ENCODE results near the gene C1QTNF12. TPM values are rescaled to one million over a fixed set of nuclear protein-coding genes. Genes with fewer than 3 reads are reported as not detected.

Gene C1QTNF12
- total RNA-seq, 1 experiment from 2014 or later, result 4.4 TPM

DNA sequence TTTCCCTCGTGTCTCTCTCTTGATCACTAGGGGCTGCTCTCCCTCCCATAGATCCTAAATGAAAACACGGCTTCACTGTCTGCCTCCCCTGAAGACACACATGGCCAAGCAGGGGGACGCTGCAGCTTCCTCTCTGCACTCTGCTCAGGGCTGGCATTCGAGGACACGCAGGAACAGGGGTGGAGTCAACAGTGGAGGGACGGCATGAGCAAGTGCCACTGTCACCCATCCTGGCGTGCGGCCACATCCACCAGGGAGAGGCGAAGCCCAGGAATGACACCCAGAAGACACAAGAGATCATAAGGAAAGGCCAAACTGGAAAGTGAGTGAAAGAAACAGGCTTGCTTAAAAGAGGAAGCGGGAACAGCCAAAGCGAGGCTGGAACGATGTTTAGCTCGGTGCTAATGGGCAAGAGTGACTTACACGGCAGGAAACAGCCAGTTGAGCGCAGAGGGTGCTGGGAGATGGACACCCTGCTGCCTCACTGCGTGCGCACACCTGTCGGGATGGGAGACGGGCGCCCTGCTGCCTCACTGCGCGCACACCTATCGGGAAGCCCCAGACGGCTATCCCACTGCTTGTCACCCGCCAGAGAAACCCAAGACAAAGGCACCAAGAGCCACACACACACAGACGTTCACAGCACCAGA is 13.6 kb upstream of the C1QTNF12 start:
- intact Hi-C loops (cut with micrococcal nuclease; ENCODE audit: unreplicated experiment), result no loop called here
- H3K4me3 ChIP-seq (ENCODE audit: low read depth, low read length, poor library complexity, severe bottlenecking), result no peak overlapping the region
- ChIA-PET POLR2A (ENCODE audit: low non-redundant PET) (no interaction called here), CTCF (no interaction called here)
- H3K36me3 ChIP-seq (ENCODE audit: insufficient read depth, low read length, poor library complexity, severe bottlenecking), result peaks cover 47% of the 10 kb centered on the region
- DNase-seq (ENCODE audit: low spot score), result no peak
- no peaks in the 10 kb centered on the region for H3K4me1 ChIP-seq (ENCODE audit: insufficient read depth, low read length, poor library complexity, severe bottlenecking)
- no TSS peak for BruUV-seq (replicated peaks)
- H3K27me3 ChIP-seq (replicated peaks; ENCODE audit: insufficient read depth, low read depth, low read length, poor library complexity), result no peaks in the 10 kb centered on the region
- no peaks in the 10 kb centered on the region for H3K9me3 ChIP-seq (ENCODE audit: low read depth, low read length, poor library complexity, severe bottlenecking)
- no peak overlapping the region for H3K27ac ChIP-seq (ENCODE audit: low read depth, low read length, poor library complexity, severe bottlenecking)
- TF ChIP-seq, protein P1, sequence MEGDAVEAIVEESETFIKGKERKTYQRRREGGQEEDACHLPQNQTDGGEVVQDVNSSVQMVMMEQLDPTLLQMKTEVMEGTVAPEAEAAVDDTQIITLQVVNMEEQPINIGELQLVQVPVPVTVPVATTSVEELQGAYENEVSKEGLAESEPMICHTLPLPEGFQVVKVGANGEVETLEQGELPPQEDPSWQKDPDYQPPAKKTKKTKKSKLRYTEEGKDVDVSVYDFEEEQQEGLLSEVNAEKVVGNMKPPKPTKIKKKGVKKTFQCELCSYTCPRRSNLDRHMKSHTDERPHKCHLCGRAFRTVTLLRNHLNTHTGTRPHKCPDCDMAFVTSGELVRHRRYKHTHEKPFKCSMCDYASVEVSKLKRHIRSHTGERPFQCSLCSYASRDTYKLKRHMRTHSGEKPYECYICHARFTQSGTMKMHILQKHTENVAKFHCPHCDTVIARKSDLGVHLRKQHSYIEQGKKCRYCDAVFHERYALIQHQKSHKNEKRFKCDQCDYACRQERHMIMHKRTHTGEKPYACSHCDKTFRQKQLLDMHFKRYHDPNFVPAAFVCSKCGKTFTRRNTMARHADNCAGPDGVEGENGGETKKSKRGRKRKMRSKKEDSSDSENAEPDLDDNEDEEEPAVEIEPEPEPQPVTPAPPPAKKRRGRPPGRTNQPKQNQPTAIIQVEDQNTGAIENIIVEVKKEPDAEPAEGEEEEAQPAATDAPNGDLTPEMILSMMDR (conservative IDR thresholded peaks at IDR 0.05; ENCODE audit: low read depth, low read length), result no peak
- TF ChIP-seq EZH2 (IDR thresholded peaks at IDR 0.05; ENCODE audit: borderline replicate concordance, low read depth, low read length, poor library complexity, severe bottlenecking), result no peak

DNA sequence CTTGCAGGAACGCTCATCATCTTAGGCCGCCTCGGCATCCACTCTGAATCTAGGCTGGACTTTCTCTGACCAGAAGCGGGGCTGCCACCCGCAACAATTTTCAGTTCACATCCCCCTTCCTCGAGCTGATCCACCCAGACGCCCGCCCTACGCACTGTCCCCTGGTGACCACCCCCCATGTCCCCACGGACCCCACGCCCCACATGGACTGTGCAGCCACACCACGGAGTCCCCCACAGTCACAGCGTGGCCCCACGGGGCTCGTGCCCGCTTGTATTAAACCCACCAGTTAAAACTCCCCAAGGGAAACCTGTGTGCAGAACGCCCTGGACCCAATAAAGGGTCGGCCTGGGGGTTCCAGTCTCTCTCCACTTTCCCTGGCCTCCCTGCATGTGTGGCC is 13.0 kb upstream of the C1QTNF12 start:
- no peak overlapping the region for H3K27ac ChIP-seq (ENCODE audit: low read depth, low read length, poor library complexity, severe bottlenecking)
- no peaks in the 10 kb centered on the region for H3K9me3 ChIP-seq (ENCODE audit: low read depth, low read length, poor library complexity, severe bottlenecking)
- H3K4me1 ChIP-seq (ENCODE audit: insufficient read depth, low read length, poor library complexity, severe bottlenecking), result no peaks in the 10 kb centered on the region
- intact Hi-C loops (cut with micrococcal nuclease; ENCODE audit: unreplicated experiment), result no loop called here
- peaks cover 49% of the 10 kb centered on the region for H3K36me3 ChIP-seq (ENCODE audit: insufficient read depth, low read length, poor library complexity, severe bottlenecking)
- BruUV-seq (replicated peaks), result no TSS peak
- H3K27me3 ChIP-seq (replicated peaks; ENCODE audit: insufficient read depth, low read depth, low read length, poor library complexity), result no peaks in the 10 kb centered on the region
- POLR2A ChIA-PET (ENCODE audit: low non-redundant PET), result no interaction called here
- no peak for DNase-seq (ENCODE audit: low spot score)
- no peak overlapping the region for H3K4me3 ChIP-seq (ENCODE audit: low read depth, low read length, poor library complexity, severe bottlenecking)
- TF ChIP-seq, protein P1 (conservative IDR thresholded peaks at IDR 0.05; ENCODE audit: low read depth, low read length), result no peak
- TF ChIP-seq EZH2 (IDR thresholded peaks at IDR 0.05; ENCODE audit: borderline replicate concordance, low read depth, low read length, poor library complexity, severe bottlenecking), result no peak
- CTCF ChIA-PET, result no interaction called here

DNA sequence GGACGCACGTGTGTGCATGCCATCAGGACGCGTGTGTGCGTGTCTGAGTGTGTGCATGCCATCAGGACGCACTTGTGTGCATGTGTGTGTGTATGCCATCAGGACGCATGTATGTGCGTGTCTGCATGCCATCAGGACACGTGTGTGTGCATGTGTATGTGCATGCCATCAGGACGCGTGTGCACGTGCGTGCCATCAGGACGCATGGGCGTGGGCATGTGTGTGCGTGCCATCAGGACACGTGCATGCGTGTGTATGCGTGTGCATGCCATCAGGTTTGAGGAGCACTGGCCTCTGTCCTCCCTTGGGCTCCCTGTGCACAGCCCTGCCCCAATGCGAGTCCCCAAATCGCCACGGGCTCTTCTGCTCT is 12.6 kb upstream of the C1QTNF12 start:
- no peak overlapping the region for H3K27ac ChIP-seq (ENCODE audit: low read depth, low read length, poor library complexity, severe bottlenecking)

More for the DNA sequence above, 12.6 kb upstream of the C1QTNF12 start:
- intact Hi-C loops (cut with micrococcal nuclease; ENCODE audit: unreplicated experiment), result no loop called here
- ChIA-PET POLR2A (ENCODE audit: low non-redundant PET) (no interaction called here), CTCF (no interaction called here)
- no TSS peak for BruUV-seq (replicated peaks)
- no peak for DNase-seq (ENCODE audit: low spot score)
- no peaks in the 10 kb centered on the region for H3K4me1 ChIP-seq (ENCODE audit: insufficient read depth, low read length, poor library complexity, severe bottlenecking)
- no peak overlapping the region for H3K4me3 ChIP-seq (ENCODE audit: low read depth, low read length, poor library complexity, severe bottlenecking)
- H3K36me3 ChIP-seq (ENCODE audit: insufficient read depth, low read length, poor library complexity, severe bottlenecking), result peaks cover 51% of the 10 kb centered on the region
- TF ChIP-seq EZH2 (IDR thresholded peaks at IDR 0.05; ENCODE audit: borderline replicate concordance, low read depth, low read length, poor library complexity, severe bottlenecking), result no peak
- TF ChIP-seq, protein P1 (conservative IDR thresholded peaks at IDR 0.05; ENCODE audit: low read depth, low read length), result no peak
- H3K9me3 ChIP-seq (ENCODE audit: low read depth, low read length, poor library complexity, severe bottlenecking), result no peaks in the 10 kb centered on the region
- H3K27me3 ChIP-seq (replicated peaks; ENCODE audit: insufficient read depth, low read depth, low read length, poor library complexity), result no peaks in the 10 kb centered on the region

Measured in A673 (cell line).